ENCODE data around the gene SKI. TPM values are rescaled to one million over a fixed set of nuclear protein-coding genes. Genes with fewer than 3 reads are reported as not detected.

SKI gene
- total and polyA plus RNA-seq, 9 of the 15 experiments (the other 6 are each of a cell fraction or from before 2014, with no cell fraction given), result 0.10 to 60.5 (median 4.6) TPM

GRCh38 chr1:2290595-2291510 is 62.7 kb downstream of the SKI start (continued):
- TF ChIP-seq MEF2A (IDR thresholded peaks at IDR 0.05; ENCODE audit: control insufficient read depth, low read depth, low read length) (no peak), ZBTB1 (CRISPR knock-in tag; IDR thresholded peaks at IDR 0.05; ENCODE audit: borderline replicate concordance, low read depth) (no peak), CREBBP (IDR thresholded peaks at IDR 0.05; ENCODE audit: low read depth, low read length) (no peak), ZNF23 (CRISPR knock-in tag; IDR thresholded peaks at IDR 0.05) (no peak), NFIC (IDR thresholded peaks at IDR 0.05) (peak; percentile 69), ZNF436 (CRISPR knock-in tag; IDR thresholded peaks at IDR 0.05) (no peak), EZH2 (IDR thresholded peaks at IDR 0.05; ENCODE audit: borderline replicate concordance, low read depth, low read length) (no peak), ZNF57 (CRISPR knock-in tag; IDR thresholded peaks at IDR 0.05) (no peak), ZBTB34 (CRISPR knock-in tag; IDR thresholded peaks at IDR 0.05) (no peak), ARID2 (IDR thresholded peaks at IDR 0.05) (no peak), PHF8 (IDR thresholded peaks at IDR 0.05; ENCODE audit: borderline replicate concordance, low read length) (no peak), BHLHE40 (IDR thresholded peaks at IDR 0.05; ENCODE audit: low read length) (peak; percentile 68), POU5F1 (IDR thresholded peaks at IDR 0.05; ENCODE audit: borderline replicate concordance, low read depth, low read length, partially characterized antibody) (no peak), CLOCK (CRISPR knock-in tag; IDR thresholded peaks at IDR 0.05; ENCODE audit: borderline replicate concordance) (no peak), CXXC5 (CRISPR knock-in tag; IDR thresholded peaks at IDR 0.05) (peak; percentile 75), RBM14 (IDR thresholded peaks at IDR 0.05; ENCODE audit: borderline replicate concordance, insufficient read depth, low read depth, low read length) (no peak), SOX6 (IDR thresholded peaks at IDR 0.05) (no peak; the same call in 1 of the 2 replicates), ZNF121 (CRISPR knock-in tag; conservative IDR thresholded peaks at IDR 0.05) (no peak), ZNF384 (IDR thresholded peaks at IDR 0.05; ENCODE audit: low read depth, low read length) (no peak), KHSRP (IDR thresholded peaks at IDR 0.05) (no peak), LARP7 (IDR thresholded peaks at IDR 0.05) (no peak), ZNF41 (CRISPR knock-in tag; conservative IDR thresholded peaks at IDR 0.05) (no peak), NR4A1 (CRISPR knock-in tag; IDR thresholded peaks at IDR 0.05) (peak; percentile 39; the same call in 1 of the 2 replicates), NR4A1 (tag; IDR thresholded peaks at IDR 0.05) (no peak), SRSF1 (IDR thresholded peaks at IDR 0.05; ENCODE audit: low read depth, low read length) (no peak), WHSC1 (IDR thresholded peaks at IDR 0.05; ENCODE audit: low read length) (no peak)

Data from K562 (cell line).